HFFc6 (cell line): ENCODE data around the gene DAPK3. TPM values are rescaled to one million over a fixed set of nuclear protein-coding genes. Genes with fewer than 3 reads are reported as not detected.

Experiments
- DNase-seq: peaks from one replicate; pipeline ENCODE4 v3.0.0-alpha.2; 2018
- H3K27ac Mint-ChIP-seq: 2 replicates; pipeline ENCODE4 v1.8.0; 2020; ENCODE audit warnings: mild to moderate bottlenecking, mixed read lengths
- H3K27me3 Mint-ChIP-seq: 2 replicates; pipeline ENCODE4 v1.8.0; 2021; ENCODE audit warnings: mild to moderate bottlenecking, moderate library complexity, mixed read lengths; ENCODE audit not compliant: insufficient read depth
- H3K36me3 Mint-ChIP-seq: 2 replicates; pipeline ENCODE4 v1.8.0; 2021; ENCODE audit warnings: low read depth, mixed read lengths
- H3K4me1 Mint-ChIP-seq: 2 replicates; pipeline ENCODE4 v1.8.0; 2020; ENCODE audit warnings: low read depth, mixed read lengths
- H3K4me3 Mint-ChIP-seq: 2 replicates; pipeline ENCODE4 v1.8.0; 2020; ENCODE audit warnings: mild to moderate bottlenecking, moderate library complexity, mixed read lengths
- H3K9me3 Mint-ChIP-seq: 2 replicates; pipeline ENCODE4 v1.8.0; 2020; ENCODE audit warnings: mild to moderate bottlenecking, mixed read lengths
- CTCF ChIP-seq: fragments of 200-600 bp; sonication (generic); IDR thresholded peaks from 2 replicates; pipeline ENCODE4 v1.5.0; 2021; ENCODE audit warnings: antibody characterized with exemption, mild to moderate bottlenecking
- total RNA-seq, 6 experiments: library from RNA; stranded (reverse); fragmentation: NEBNext Ultra II Directional; extraction: Animal tissue kit (Norgen Biotek cat#: 25700); gene quantifications; 2 replicates in 1 of 6; 3 replicates in 5 of 6; pipeline ENCODE4 v1.2.3, GENCODE V29; 2021

DAPK3 gene
- total RNA-seq, 6 experiments from 2014 or later = 116 to 140 (median 128) TPM

GRCh38 chr19:3977242-3978143 lies 6.6 kb upstream of the DAPK3 start:
- H3K4me3 Mint-ChIP-seq = peak overlapping the region; percentile 57
- H3K36me3 Mint-ChIP-seq = peaks cover 41% of the 10 kb centered on the region
- no peak for DNase-seq
- peak; percentile 66 for TF ChIP-seq CTCF
- peaks cover 57% of the 10 kb centered on the region for H3K27me3 Mint-ChIP-seq
- peak overlapping the region; percentile 63 for H3K27ac Mint-ChIP-seq
- no peaks in the 10 kb centered on the region; the same call in 1 of the 2 replicates for H3K9me3 Mint-ChIP-seq
- H3K4me1 Mint-ChIP-seq = peaks cover 21% of the 10 kb centered on the region

- H3K4me1 Mint-ChIP-seq = peaks cover 20% of the 10 kb centered on the region
- no peaks in the 10 kb centered on the region; the same call in 1 of the 2 replicates for H3K9me3 Mint-ChIP-seq
- TF ChIP-seq CTCF = no peak
- peak overlapping the region; percentile 22; the same call in 1 of the 2 replicates for H3K4me3 Mint-ChIP-seq
- no peak for DNase-seq
- H3K36me3 Mint-ChIP-seq = peaks cover 38% of the 10 kb centered on the region
- H3K27me3 Mint-ChIP-seq = peaks cover 64% of the 10 kb centered on the region
- H3K27ac Mint-ChIP-seq = peak overlapping the region; percentile 33
Observed at GRCh38 chr19:3976495-3977241, 5.8 kb upstream of the DAPK3 start.

- H3K9me3 Mint-ChIP-seq = peaks cover 6% of the 10 kb centered on the region; the same call in 1 of the 2 replicates
- TF ChIP-seq CTCF = no peak
- H3K27ac Mint-ChIP-seq = peak overlapping the region; percentile 45; the same call in 1 of the 2 replicates
- peaks cover 13% of the 10 kb centered on the region; the same call in 1 of the 2 replicates for H3K4me1 Mint-ChIP-seq
- H3K4me3 Mint-ChIP-seq = peak overlapping the region; percentile 26; the same call in 1 of the 2 replicates
- peaks cover 34% of the 10 kb centered on the region for H3K36me3 Mint-ChIP-seq
- peak; percentile 4 for DNase-seq
- peaks cover 68% of the 10 kb centered on the region for H3K27me3 Mint-ChIP-seq
Observed at GRCh38 chr19:3975637-3976087, 4.8 kb upstream of the DAPK3 start.

GRCh38 chr19:3975144-3975543 lies 4.2 kb upstream of the DAPK3 start:
- Mint-ChIP-seq H3K36me3 (peaks cover 39% of the 10 kb centered on the region), H3K9me3 (peaks cover 11% of the 10 kb centered on the region; the same call in 1 of the 2 replicates), H3K4me1 (peaks cover 15% of the 10 kb centered on the region), H3K27me3 (peaks cover 72% of the 10 kb centered on the region), H3K27ac (peak overlapping the region; percentile 45; the same call in 1 of the 2 replicates), H3K4me3 (no peak overlapping the region)
- no peak for TF ChIP-seq CTCF
- peak; percentile 1 for DNase-seq

GRCh38 chr19:3970313-3970807 lies 539 bp downstream of the DAPK3 start:
- peak overlapping the region; percentile 96 for H3K4me3 Mint-ChIP-seq
- peak overlapping the region; percentile 97 for H3K27ac Mint-ChIP-seq
- peaks cover 34% of the 10 kb centered on the region for H3K36me3 Mint-ChIP-seq
- peaks cover 40% of the 10 kb centered on the region for H3K27me3 Mint-ChIP-seq
- H3K4me1 Mint-ChIP-seq = peaks cover 30% of the 10 kb centered on the region
- peaks cover 13% of the 10 kb centered on the region; the same call in 1 of the 2 replicates for H3K9me3 Mint-ChIP-seq
- DNase-seq = no peak
- no peak for TF ChIP-seq CTCF
